Neural cell (in vitro differentiated cells): ENCODE measurements around the gene ZNF17. TPM values are rescaled to one million over a fixed set of nuclear protein-coding genes. Genes with fewer than 3 reads are reported as not detected.

Source experiments
- H2AFZ ChIP-seq: fragments of 200-600, 300-800 bp; sonication (generic), shearing (Covaris generic); 2 replicates; pipeline ENCODE4 v1.6.0; 2014; ENCODE audit warnings: low read depth, mild to moderate bottlenecking, antibody characterized with exemption, low read length, moderate library complexity
- H3F3A ChIP-seq: fragments of 200-600 bp; shearing (Covaris generic); 2 replicates; pipeline ENCODE4 v1.6.1; 2016; ENCODE audit warnings: mild to moderate bottlenecking, moderate library complexity, mixed read lengths, antibody characterized with exemption, low read length; ENCODE audit not compliant: insufficient read depth, poor library complexity, severe bottlenecking
- H3K27ac ChIP-seq: fragments of 200-600, 300-800 bp; sonication (generic), shearing (Covaris generic); 2 replicates; pipeline ENCODE4 v1.5.1; 2014; ENCODE audit warnings: mild to moderate bottlenecking, low read length, moderate library complexity
- H3K27me3 ChIP-seq: fragments of 300-800, 200-600 bp; sonication (generic), shearing (Covaris generic); 2 replicates; pipeline ENCODE4 v1.6.0; 2014; ENCODE audit warnings: mild to moderate bottlenecking, low read depth, low read length, moderate library complexity; ENCODE audit not compliant: insufficient read depth
- H3K36me3 ChIP-seq: fragments of 300-800, 200-600 bp; sonication (generic), shearing (Covaris generic); 2 replicates; pipeline ENCODE4 v1.5.1; 2014; ENCODE audit warnings: mild to moderate bottlenecking, antibody characterized with exemption, low read length, moderate library complexity; ENCODE audit not compliant: insufficient read depth
- H3K4me2 ChIP-seq: fragments of 300-800, 200-600 bp; sonication (generic), shearing (Covaris generic); 2 replicates; pipeline ENCODE4 v1.6.0; 2014; ENCODE audit warnings: mild to moderate bottlenecking, low read length
- H3K4me3 ChIP-seq: fragments of 300-800, 200-600 bp; sonication (generic), shearing (Covaris generic); 2 replicates; pipeline ENCODE4 v1.5.1; 2014; ENCODE audit warnings: mild to moderate bottlenecking, low read length, moderate library complexity
- H3K79me2 ChIP-seq: fragments of 200-600 bp; shearing (Covaris generic); replicated peaks from 2 replicates; pipeline ENCODE4 v1.6.0; 2014; ENCODE audit warnings: mild to moderate bottlenecking, low read length, moderate library complexity; ENCODE audit not compliant: insufficient read depth
- H3K9ac ChIP-seq: fragments of 300-800, 200-600 bp; sonication (generic), shearing (Covaris generic); 2 replicates; pipeline ENCODE4 v1.6.1; 2016; ENCODE audit warnings: mild to moderate bottlenecking, low read length, mixed read lengths
- H3K9me2 ChIP-seq: fragments of 200-600 bp; shearing (Covaris generic); 2 replicates; pipeline ENCODE4 v1.6.1; 2016; ENCODE audit warnings: mild to moderate bottlenecking, low read length, mixed read lengths; ENCODE audit not compliant: insufficient read depth
- H3K9me3 ChIP-seq: fragments of 200-600, 300-800 bp; sonication (generic), shearing (Covaris generic); 2 replicates; pipeline ENCODE4 v1.6.1; 2016; ENCODE audit warnings: mild to moderate bottlenecking, mixed run types, low read length, moderate library complexity, mixed read lengths
- H4K20me1 ChIP-seq: fragments of 200-600 bp; shearing (Covaris generic); 2 replicates; pipeline ENCODE4 v1.6.1; 2016; ENCODE audit warnings: mild to moderate bottlenecking, mixed run types; ENCODE audit not compliant: insufficient read depth
- CTCF ChIP-seq: fragments of 450-650 bp; IDR thresholded peaks from 2 replicates; pipeline ENCODE4 v1.5.1; 2014; ENCODE audit warnings: antibody characterized with exemption, mild to moderate bottlenecking, moderate library complexity; ENCODE audit not compliant: poor library complexity, severe bottlenecking
- EP300 ChIP-seq: fragments of 450-650 bp; conservative IDR thresholded peaks from 2 replicates; pipeline ENCODE4 v1.6.1; 2014; ENCODE audit warnings: antibody characterized with exemption, mild to moderate bottlenecking, moderate library complexity; ENCODE audit not compliant: poor library complexity, severe bottlenecking
- EZH2 ChIP-seq: fragments of 200-600, 300-800 bp; shearing (Covaris generic), sonication (generic); IDR thresholded peaks from 2 replicates; pipeline ENCODE4 v1.6.1; 2014; ENCODE audit warnings: antibody characterized with exemption, low read length, borderline replicate concordance, mild to moderate bottlenecking; ENCODE audit not compliant: insufficient read depth, poor library complexity, severe bottlenecking
- MXI1 ChIP-seq: fragments of 450-650 bp; conservative IDR thresholded peaks from 2 replicates; pipeline ENCODE4 v1.6.1; 2014; ENCODE audit warnings: antibody characterized with exemption, mild to moderate bottlenecking; ENCODE audit not compliant: poor library complexity, severe bottlenecking
- POLR2AphosphoS5 ChIP-seq: IDR thresholded peaks from 2 replicates; pipeline ENCODE4 v1.6.1; 2012
- RAD21 ChIP-seq: fragments of 450-650 bp; conservative IDR thresholded peaks from 2 replicates; pipeline ENCODE4 v1.6.1; 2014; ENCODE audit warnings: antibody characterized with exemption, mild to moderate bottlenecking, moderate library complexity
- REST ChIP-seq: IDR thresholded peaks from 2 replicates; pipeline ENCODE4 v1.6.1; 2012; ENCODE audit warnings: borderline replicate concordance
- SMC3 ChIP-seq: fragments of 450-650 bp; conservative IDR thresholded peaks from 2 replicates; pipeline ENCODE4 v1.6.1; 2014; ENCODE audit warnings: antibody characterized with exemption, mild to moderate bottlenecking, moderate library complexity; ENCODE audit not compliant: poor library complexity
- TAF1 ChIP-seq: IDR thresholded peaks from 2 replicates; pipeline ENCODE4 v1.6.1; 2012; ENCODE audit warnings: low read depth
- polyA plus RNA-seq: library from polyadenylated mRNA; depleted of rRNA; stranded (reverse); fragments of >200 nt; gene quantifications from 2 replicates; pipeline ENCODE4 v1.2.3, GENCODE V29; 2014

ZNF17 gene
- polyA plus RNA-seq, 1 donor from 2014 or later, result 26.3 TPM

GRCh38 chr19:57389194-57389729 lies 21.7 kb upstream of the ZNF17 start:
- Histone ChIP-seq H3K9me3 (no peaks in the 10 kb centered on the region), H3K9me2 (no peaks in the 10 kb centered on the region), H3K36me3 (no peaks in the 10 kb centered on the region), H3F3A (peaks cover 5% of the 10 kb centered on the region), H3K4me2 (peak overlapping the region; percentile 0), H2AFZ (peak overlapping the region; percentile 87), H3K27ac (peak overlapping the region; percentile 100), H3K27me3 (no peaks in the 10 kb centered on the region), H3K9ac (peak overlapping the region; percentile 61), H4K20me1 (no peaks in the 10 kb centered on the region), H3K79me2 (peaks cover 38% of the 10 kb centered on the region), H3K4me3 (peak overlapping the region; percentile 97)
- TF ChIP-seq MXI1, result no peak
- no peak for TF ChIP-seq CTCF
- TF ChIP-seq TAF1, result no peak
- TF ChIP-seq RAD21, result no peak
- no peak for TF ChIP-seq REST
- no peak for TF ChIP-seq EZH2
- no peak for TF ChIP-seq EP300
- TF ChIP-seq POLR2AphosphoS5, result no peak
- no peak for TF ChIP-seq SMC3

- Histone ChIP-seq H3K4me3 (peak within 1 kb of the TSS; percentile 97), H4K20me1 (no peaks in the 10 kb centered on the region), H3K27me3 (no peaks in the 10 kb centered on the region), H3F3A (peaks cover 5% of the 10 kb centered on the region), H2AFZ (peak within 1 kb of the TSS; percentile 87), H3K9ac (peak within 1 kb of the TSS; percentile 100), H3K36me3 (no peaks in the 10 kb centered on the region), H3K9me2 (no peaks in the 10 kb centered on the region), H3K9me3 (no peaks in the 10 kb centered on the region), H3K4me2 (peak within 1 kb of the TSS; percentile 100), H3K27ac (peak within 1 kb of the TSS; percentile 100), H3K79me2 (peaks cover 44% of the 10 kb centered on the region)
- TF ChIP-seq REST (peak; percentile 95), RAD21 (peak; percentile 44), CTCF (peak; percentile 64), EZH2 (no peak), SMC3 (peak; percentile 58), MXI1 (peak; percentile 71), TAF1 (peak; percentile 87), EP300 (peak; percentile 78), POLR2AphosphoS5 (peak; percentile 99)
These were observed 21.0 kb upstream of the ZNF17 start, which contains the start of gene ZNF548 for GRCh38 chr19:57389730-57390598. Gene ZNF548 (plus strand): TSS chr19:57389854. CDS start chr19:57390100, 246 bp downstream.
